ENCODE results near the gene UBTF.

DNA sequence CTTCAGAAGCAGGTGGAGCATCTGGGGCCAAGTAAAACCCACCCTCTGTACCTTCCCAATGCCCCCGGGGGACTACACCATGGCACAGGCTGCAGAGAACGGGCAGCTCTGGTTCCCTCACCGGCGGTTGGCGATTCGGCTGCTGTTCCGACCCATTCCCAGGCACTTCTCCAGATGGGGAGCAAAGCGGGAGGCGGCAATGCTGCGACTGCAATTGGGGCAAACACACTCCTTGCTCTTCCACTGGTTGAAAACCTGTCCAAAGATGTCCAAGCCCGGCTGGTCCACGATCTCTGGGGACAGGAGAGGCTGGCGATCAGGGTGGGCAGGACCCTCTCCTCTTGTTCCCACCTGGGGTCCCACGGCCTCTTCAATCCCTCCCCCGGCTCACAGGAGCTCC, 22.4 kb downstream of the UBTF start:
- TF ChIP-seq, protein P1, sequence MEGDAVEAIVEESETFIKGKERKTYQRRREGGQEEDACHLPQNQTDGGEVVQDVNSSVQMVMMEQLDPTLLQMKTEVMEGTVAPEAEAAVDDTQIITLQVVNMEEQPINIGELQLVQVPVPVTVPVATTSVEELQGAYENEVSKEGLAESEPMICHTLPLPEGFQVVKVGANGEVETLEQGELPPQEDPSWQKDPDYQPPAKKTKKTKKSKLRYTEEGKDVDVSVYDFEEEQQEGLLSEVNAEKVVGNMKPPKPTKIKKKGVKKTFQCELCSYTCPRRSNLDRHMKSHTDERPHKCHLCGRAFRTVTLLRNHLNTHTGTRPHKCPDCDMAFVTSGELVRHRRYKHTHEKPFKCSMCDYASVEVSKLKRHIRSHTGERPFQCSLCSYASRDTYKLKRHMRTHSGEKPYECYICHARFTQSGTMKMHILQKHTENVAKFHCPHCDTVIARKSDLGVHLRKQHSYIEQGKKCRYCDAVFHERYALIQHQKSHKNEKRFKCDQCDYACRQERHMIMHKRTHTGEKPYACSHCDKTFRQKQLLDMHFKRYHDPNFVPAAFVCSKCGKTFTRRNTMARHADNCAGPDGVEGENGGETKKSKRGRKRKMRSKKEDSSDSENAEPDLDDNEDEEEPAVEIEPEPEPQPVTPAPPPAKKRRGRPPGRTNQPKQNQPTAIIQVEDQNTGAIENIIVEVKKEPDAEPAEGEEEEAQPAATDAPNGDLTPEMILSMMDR (IDR thresholded peaks at IDR 0.05), result no peak
- TF ChIP-seq POLR2A (IDR thresholded peaks at IDR 0.05) (no peak), POLR2AphosphoS5 (IDR thresholded peaks at IDR 0.05; ENCODE audit: insufficient read depth in 1 of 2, low read depth in 1 of 2) (no peak)

All from vagina (tissue), 2 donors.